Smooth muscle cell (in vitro differentiated cells): ENCODE data around the gene TES. TPM values are rescaled to one million over a fixed set of nuclear protein-coding genes. Genes with fewer than 3 reads are reported as not detected.
A peak's percentile ranks its signal among the peaks of the same experiment; 100 is the strongest.

Experiments used
- DNase-seq: peaks from one replicate; lab custom pipeline; 2025; ENCODE audit not compliant: unreplicated experiment; lab: John Stamatoyannopoulos, UW
- H2AFZ ChIP-seq: fragments of 200-600 bp; sonication (generic); 2 replicates; pipeline ENCODE4 v1.6.0; 2016; ENCODE audit warnings: antibody characterized with exemption, low read depth, mild to moderate bottlenecking
- H3F3A ChIP-seq: fragments of 200-600 bp; sonication (generic); 2 replicates; pipeline ENCODE4 v1.6.0; 2017; ENCODE audit warnings: antibody characterized with exemption, low read depth
- H3K27ac ChIP-seq: fragments of 200-600 bp; sonication (generic); 2 replicates; pipeline ENCODE4 v1.5.1; 2016; ENCODE audit warnings: low read depth, mild to moderate bottlenecking
- H3K27me3 ChIP-seq: fragments of 200-600 bp; sonication (generic); 2 replicates; pipeline ENCODE4 v1.6.1; 2016; ENCODE audit warnings: low read depth, mild to moderate bottlenecking
- H3K36me3 ChIP-seq: fragments of 200-600 bp; sonication (generic); 2 replicates; pipeline ENCODE4 v1.5.1; 2016; ENCODE audit warnings: low read depth
- H3K4me1 ChIP-seq: fragments of 200-600 bp; sonication (generic); 2 replicates; pipeline ENCODE4 v1.5.1; 2016; ENCODE audit warnings: low read depth
- H3K4me2 ChIP-seq: fragments of 200-600 bp; sonication (generic); 2 replicates; pipeline ENCODE4 v1.6.0; 2016; ENCODE audit warnings: mild to moderate bottlenecking
- H3K4me3 ChIP-seq: fragments of 200-600 bp; sonication (generic); 2 replicates; pipeline ENCODE4 v1.5.1; 2016; ENCODE audit warnings: mild to moderate bottlenecking
- H3K79me2 ChIP-seq: fragments of 200-600 bp; sonication (generic); 2 replicates; pipeline ENCODE4 v1.6.0; 2016; ENCODE audit warnings: low read depth, mild to moderate bottlenecking
- H3K9ac ChIP-seq: fragments of 200-600 bp; sonication (generic); 2 replicates; pipeline ENCODE4 v1.6.0; 2016; ENCODE audit warnings: low read depth
- H3K9me3 ChIP-seq: fragments of 200-600 bp; sonication (generic); replicated peaks from 2 replicates; pipeline ENCODE4 v1.5.1; 2016; ENCODE audit warnings: low read depth
- H4K20me1 ChIP-seq: fragments of 200-600 bp; sonication (generic); 2 replicates; pipeline ENCODE4 v1.6.0; 2016; ENCODE audit warnings: low read depth
- WGBS: methylation state at CpG from one replicate; pipeline ENCODE4 v1.1.7; 2016; ENCODE audit warnings: low lambda C conversion rate; 5-methylcytosine and 5-hydroxymethylcytosine counted together
- polyA plus RNA-seq: library from polyadenylated mRNA; unstranded; fragments of >200 nt; fragmentation: Nextera tagmentation; extraction: Ambion mirVana; gene quantifications from 2 replicates; pipeline ENCODE4 v1.2.1, GENCODE V29; 2016
- total RNA-seq: library from RNA; depleted of rRNA; stranded (reverse); fragments of >200 nt; gene quantifications from 2 replicates; pipeline ENCODE4 v1.2.3, GENCODE V29; 2014
- TF ChIP-seq, protein P1 (sequence below): fragments of 200-600 bp; sonication (generic); IDR thresholded peaks from 2 replicates; pipeline ENCODE4 v1.5.1; 2017; ENCODE audit warnings: borderline replicate concordance, mild to moderate bottlenecking, antibody characterized with exemption; ENCODE audit not compliant: insufficient read depth, poor library complexity, severe bottlenecking

The TES gene
- total and polyA plus RNA-seq, 2 experiments from 2014 or later = 74.6 to 149 TPM

DNA sequence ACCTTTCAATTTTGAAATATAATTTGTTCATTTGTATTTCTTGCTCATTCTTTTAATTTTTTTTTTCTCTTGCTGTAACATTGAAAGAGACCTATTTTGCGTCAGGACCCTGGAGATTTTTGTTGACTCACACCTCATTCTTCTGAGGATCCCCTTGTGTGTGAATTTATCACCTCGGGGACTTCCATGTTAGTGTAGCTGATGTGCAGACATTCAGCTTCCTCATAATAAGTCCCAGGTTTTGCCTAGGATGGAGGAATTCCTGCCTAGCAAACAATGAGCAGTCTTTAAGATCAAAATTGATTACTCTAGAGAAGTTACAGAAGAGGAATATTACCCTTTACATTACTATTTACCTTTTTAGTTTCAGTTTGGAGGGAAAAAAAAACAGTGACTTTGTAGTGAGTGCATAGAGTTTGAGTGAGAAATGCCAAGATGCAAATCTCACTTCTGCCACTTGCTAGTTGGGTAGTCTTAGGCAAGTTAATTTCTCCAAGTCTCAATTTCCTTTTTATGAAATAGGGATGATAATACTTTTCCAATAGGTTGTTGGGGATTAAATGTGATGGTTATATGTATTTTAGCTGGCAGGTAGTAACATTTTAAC lies 14.3 kb downstream of the TES start:
- no peak for DNase-seq
- Histone ChIP-seq H3K27ac (no peak overlapping the region), H3K79me2 (peaks cover 97% of the 10 kb centered on the region), H3K4me1 (peaks cover 5% of the 10 kb centered on the region), H3K4me2 (no peak overlapping the region), H3K27me3 (no peaks in the 10 kb centered on the region), H3F3A (no peaks in the 10 kb centered on the region), H3K4me3 (no peak overlapping the region), H3K9me3 (no peaks in the 10 kb centered on the region), H4K20me1 (peaks cover 100% of the 10 kb centered on the region), H3K36me3 (no peaks in the 10 kb centered on the region), H3K9ac (no peak overlapping the region), H2AFZ (no peak overlapping the region)
- TF ChIP-seq, protein P1, sequence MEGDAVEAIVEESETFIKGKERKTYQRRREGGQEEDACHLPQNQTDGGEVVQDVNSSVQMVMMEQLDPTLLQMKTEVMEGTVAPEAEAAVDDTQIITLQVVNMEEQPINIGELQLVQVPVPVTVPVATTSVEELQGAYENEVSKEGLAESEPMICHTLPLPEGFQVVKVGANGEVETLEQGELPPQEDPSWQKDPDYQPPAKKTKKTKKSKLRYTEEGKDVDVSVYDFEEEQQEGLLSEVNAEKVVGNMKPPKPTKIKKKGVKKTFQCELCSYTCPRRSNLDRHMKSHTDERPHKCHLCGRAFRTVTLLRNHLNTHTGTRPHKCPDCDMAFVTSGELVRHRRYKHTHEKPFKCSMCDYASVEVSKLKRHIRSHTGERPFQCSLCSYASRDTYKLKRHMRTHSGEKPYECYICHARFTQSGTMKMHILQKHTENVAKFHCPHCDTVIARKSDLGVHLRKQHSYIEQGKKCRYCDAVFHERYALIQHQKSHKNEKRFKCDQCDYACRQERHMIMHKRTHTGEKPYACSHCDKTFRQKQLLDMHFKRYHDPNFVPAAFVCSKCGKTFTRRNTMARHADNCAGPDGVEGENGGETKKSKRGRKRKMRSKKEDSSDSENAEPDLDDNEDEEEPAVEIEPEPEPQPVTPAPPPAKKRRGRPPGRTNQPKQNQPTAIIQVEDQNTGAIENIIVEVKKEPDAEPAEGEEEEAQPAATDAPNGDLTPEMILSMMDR = no peak
- WGBS = 67% methylated on average over 2 of the region's 2 CpGs

DNA sequence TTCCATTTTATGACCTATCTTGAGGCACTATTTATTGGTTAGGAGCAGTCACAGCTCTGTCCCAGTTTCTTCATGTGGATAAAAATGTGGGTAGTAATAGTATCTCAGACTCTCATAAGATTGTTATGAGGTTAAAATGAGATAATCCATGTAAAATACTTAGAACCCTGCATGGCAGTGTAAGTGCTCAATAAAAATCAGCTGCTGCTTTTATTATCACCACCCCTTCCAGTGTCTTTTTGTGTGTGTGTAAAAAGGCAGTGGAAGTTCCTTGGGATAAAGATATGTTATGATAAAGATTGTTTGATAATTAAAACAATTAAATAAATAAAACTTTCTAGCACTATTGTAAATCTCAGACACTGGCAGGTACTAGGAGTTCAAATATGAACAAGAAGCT lies 15.5 kb downstream of the TES start:
- Histone ChIP-seq H3K9me3 (no peaks in the 10 kb centered on the region), H3K4me3 (no peak overlapping the region), H3F3A (no peaks in the 10 kb centered on the region), H3K4me1 (peaks cover 5% of the 10 kb centered on the region), H3K79me2 (peaks cover 97% of the 10 kb centered on the region), H3K27ac (no peak overlapping the region), H2AFZ (no peak overlapping the region), H3K27me3 (no peaks in the 10 kb centered on the region), H3K36me3 (no peaks in the 10 kb centered on the region), H3K4me2 (no peak overlapping the region), H3K9ac (no peak overlapping the region), H4K20me1 (peaks cover 100% of the 10 kb centered on the region)
- TF ChIP-seq, protein P1 = no peak
- DNase-seq = no peak

DNA sequence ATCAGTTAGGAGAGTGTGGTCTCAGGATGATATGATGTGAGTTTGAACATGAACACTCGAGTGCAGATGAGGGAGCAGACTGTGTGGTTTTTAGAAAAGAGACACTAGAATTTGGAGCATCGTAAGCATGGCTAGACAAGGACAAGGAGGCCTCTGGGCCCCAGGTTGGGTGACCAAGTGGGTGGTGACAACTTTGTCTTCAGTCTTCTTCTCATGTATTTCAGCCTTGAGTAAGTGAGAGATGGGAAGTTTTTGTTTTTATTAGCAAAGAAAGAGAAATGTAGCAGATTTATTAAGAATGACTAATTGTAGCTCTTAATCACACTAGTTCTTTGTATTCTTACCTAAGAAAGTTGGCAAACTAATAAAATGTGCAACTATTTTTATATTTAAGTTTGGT lies 16.3 kb downstream of the TES start:
- H3K36me3 ChIP-seq = no peaks in the 10 kb centered on the region
- no peaks in the 10 kb centered on the region for H3F3A ChIP-seq
- H3K4me2 ChIP-seq = peak overlapping the region; percentile 21
- H3K4me3 ChIP-seq = no peak overlapping the region
- H3K79me2 ChIP-seq = peaks cover 99% of the 10 kb centered on the region
- H3K9me3 ChIP-seq = no peaks in the 10 kb centered on the region
- peaks cover 6% of the 10 kb centered on the region for H3K4me1 ChIP-seq
- H3K9ac ChIP-seq = no peak overlapping the region
- TF ChIP-seq, protein P1 = no peak
- H4K20me1 ChIP-seq = peaks cover 100% of the 10 kb centered on the region
- no peaks in the 10 kb centered on the region for H3K27me3 ChIP-seq
- no peak for DNase-seq
- 77% methylated on average over 2 of the region's 2 CpGs for WGBS
- H2AFZ ChIP-seq = no peak overlapping the region
- H3K27ac ChIP-seq = no peak overlapping the region

DNA sequence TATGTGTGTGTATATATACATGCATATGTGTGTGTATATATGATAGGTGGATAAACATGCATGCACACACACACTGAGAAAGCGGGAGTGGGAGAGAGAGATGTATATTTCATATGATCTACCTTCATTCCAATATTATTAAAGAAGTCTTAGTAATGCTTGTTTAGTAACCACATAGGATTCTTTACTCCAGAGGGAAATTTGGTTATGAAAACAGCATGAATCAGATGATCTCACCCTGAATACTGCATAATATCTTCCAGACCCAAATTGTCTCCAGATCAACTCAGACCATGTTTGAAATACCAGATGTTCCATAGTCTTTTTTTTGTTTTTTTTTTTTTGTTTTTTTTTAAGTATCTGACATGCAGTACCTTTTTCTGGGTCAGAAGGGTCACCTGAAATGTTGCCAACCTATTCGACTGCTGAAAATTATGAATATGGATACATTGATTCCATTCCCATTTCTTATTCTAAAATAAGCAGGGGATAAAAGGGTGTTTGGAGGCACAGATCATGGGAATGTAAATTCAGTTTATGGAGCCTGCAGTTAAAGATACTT lies 17.4 kb downstream of the TES start:
- TF ChIP-seq, protein P1 = no peak
- no peak overlapping the region for H2AFZ ChIP-seq
- H3K79me2 ChIP-seq = peaks cover 98% of the 10 kb centered on the region
- H3K9ac ChIP-seq = no peak overlapping the region
- H3K4me2 ChIP-seq = no peak overlapping the region
- H3F3A ChIP-seq = no peaks in the 10 kb centered on the region
- no peaks in the 10 kb centered on the region for H3K27me3 ChIP-seq
- peaks cover 100% of the 10 kb centered on the region for H4K20me1 ChIP-seq
- H3K27ac ChIP-seq = peak overlapping the region; percentile 45
- no peak overlapping the region for H3K4me3 ChIP-seq
- WGBS = 89% methylated on average over 2 of the region's 2 CpGs
- no peak for DNase-seq
- no peaks in the 10 kb centered on the region for H3K36me3 ChIP-seq
- H3K9me3 ChIP-seq = no peaks in the 10 kb centered on the region
- peaks cover 10% of the 10 kb centered on the region for H3K4me1 ChIP-seq
